Naive thymus-derived CD8-positive, alpha-beta T cell (primary cell): ENCODE data around the gene CCDC86. TPM values are rescaled to one million over a fixed set of nuclear protein-coding genes. Genes with fewer than 3 reads are reported as not detected.

Experiments
- ATAC-seq, 2 donors: fragments of 150-1000 bp; cut with Tn5 transposase in 1 of 2; sonication (Bioruptor Pico), chemical (Tn5 transposase) in 1 of 2; 1 replicate in 1 of 2; 2 replicates in 1 of 2; pipeline ENCODE4 v1.10.0; 2021; ENCODE audit warnings: mild to moderate bottlenecking in 2 of 2, moderate library complexity in 2 of 2
- POLR2A ChIA-PET: fragments of 350-600 bp; sonication (Branson Sonifier 250); formaldehyde crosslinking; loops from one replicate; lab custom pipeline; 2021; ENCODE audit warnings: antibody characterized with exemption; lab: Charles Lee
- DNase-seq, 10 donors: peaks; one replicate each; pipeline versions ENCODE4 v3.0.0 to v3.0.0-alpha.2; 2020 to 2022
- H3K27ac Mint-ChIP-seq, 10 donors: one replicate each; pipeline ENCODE4 v1.8.0; 2020 to 2022; ENCODE audit warnings: mild to moderate bottlenecking in 10 of 10, mixed read lengths in 10 of 10, moderate library complexity in 4 of 10, inconsistent platforms in 1 of 10
- H3K27me3 Mint-ChIP-seq, 5 donors: one replicate each; pipeline ENCODE4 v1.8.0; 2021 to 2022; ENCODE audit warnings: mixed read lengths in 5 of 5
- H3K36me3 Mint-ChIP-seq, 3 donors: one replicate each; pipeline ENCODE4 v1.8.0; 2020 to 2022; ENCODE audit warnings: mixed read lengths in 3 of 3, mild to moderate bottlenecking in 2 of 3, inconsistent platforms in 1 of 3
- H3K4me1 Mint-ChIP-seq, 4 donors: one replicate each; pipeline ENCODE4 v1.8.0; 2021 to 2022; ENCODE audit warnings: mixed read lengths in 4 of 4
- H3K4me3 Mint-ChIP-seq, 10 donors: one replicate each; pipeline ENCODE4 v1.8.0; 2020 to 2022; ENCODE audit warnings: mild to moderate bottlenecking in 10 of 10, mixed read lengths in 10 of 10, moderate library complexity in 6 of 10, inconsistent platforms in 1 of 10
- H3K9me3 Mint-ChIP-seq, 9 donors: one replicate each; pipeline ENCODE4 v1.8.0; 2020 to 2022; ENCODE audit warnings: mixed read lengths in 9 of 9, mild to moderate bottlenecking in 3 of 9, inconsistent platforms in 1 of 9, moderate library complexity in 1 of 9
- polyA plus RNA-seq, 3 donors: library from polyadenylated mRNA; unstranded; fragments of 300-500 nt; fragmentation: Illumina TruSeq; gene quantifications; one replicate each; pipeline ENCODE4 v1.2.3, GENCODE V29; 2021
- total RNA-seq, 8 experiments: library from RNA in 2 of 8; stranded (reverse) in 2 of 8; gene quantifications; one replicate each; pipeline ENCODE4 v1.2.3 and lab custom pipeline; 2021 to 2026

Gene CCDC86
- total and polyA plus RNA-seq, 5 experiments from 2014 or later = 10.8 to 27.1 (median 12.0) TPM

DNA sequence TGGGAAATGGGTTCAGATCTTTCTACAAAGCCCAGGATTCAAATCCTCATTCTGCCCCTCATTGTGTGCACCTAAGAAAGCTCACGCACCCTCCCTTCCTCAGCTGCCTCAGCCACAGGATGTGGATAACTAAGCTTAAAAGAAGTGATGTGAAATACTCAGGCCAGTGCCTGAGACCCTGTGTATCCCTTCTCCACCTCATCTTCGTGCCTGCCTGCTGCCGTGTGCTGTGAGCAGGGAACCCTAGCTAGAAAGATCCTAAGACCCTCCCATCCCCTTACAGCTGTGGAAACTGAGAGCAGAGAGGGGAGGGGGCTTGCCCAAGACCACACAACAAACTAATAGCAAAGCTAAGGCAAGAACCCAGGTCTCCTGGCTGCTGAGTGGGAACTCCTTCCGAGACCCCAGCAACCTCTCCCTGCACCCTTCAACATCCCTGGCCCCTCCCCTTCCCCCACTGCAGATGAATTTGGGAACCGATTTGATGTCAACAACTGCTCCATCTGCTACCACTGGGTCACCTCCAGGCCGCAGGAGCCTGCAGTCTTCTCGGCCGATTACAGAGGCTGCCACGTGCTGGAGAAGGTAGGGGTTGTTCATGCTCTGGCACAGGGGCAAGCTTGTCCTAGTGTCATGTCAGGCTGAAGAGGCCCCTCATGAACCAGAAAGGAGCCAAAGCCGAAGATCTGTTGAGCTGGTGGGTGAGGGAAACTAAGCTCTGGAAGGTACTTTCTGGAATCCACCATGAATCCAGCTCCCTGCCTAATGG lies 27.0 kb downstream of the CCDC86 start:
- Mint-ChIP-seq H3K4me3 (no peak overlapping the region), H3K36me3 (no peaks in the 10 kb centered on the region), H3K27me3 (peaks cover 0 to 6% (median 0%) of the 10 kb centered on the region in 5 donors), H3K4me1 (peaks cover 16 to 48% (median 47%) of the 10 kb centered on the region in 4 donors), H3K27ac (peak overlapping the region in 6 of 10 donors; percentile 36 to 88 (median 60)), H3K9me3 (no peaks in the 10 kb centered on the region)
- DNase-seq (no peak), ATAC-seq (no peak)
- POLR2A ChIA-PET = interaction anchor here (1.1 kb wide), 1 partner anchor 21 kb away, joined by 3 read pairs; no protein-coding TSS in a partner anchor

DNA sequence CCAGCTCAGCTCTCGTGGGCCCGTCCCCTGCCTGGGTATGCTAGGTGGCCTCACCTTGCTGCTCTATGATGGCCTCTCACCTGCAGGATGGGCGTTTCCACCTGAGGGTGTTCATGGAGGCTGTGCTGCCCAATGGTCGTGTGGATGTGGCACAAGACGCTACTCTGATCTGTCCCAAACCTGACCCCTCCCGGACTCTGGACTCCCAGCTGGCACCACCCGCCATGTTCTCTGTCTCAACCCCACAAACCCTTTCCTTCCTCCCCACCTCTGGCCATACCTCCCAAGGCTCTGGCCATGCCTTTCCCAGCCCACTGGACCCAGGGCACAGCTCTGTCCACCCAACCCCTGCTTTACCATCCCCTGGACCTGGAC lies 27.5 kb downstream of the CCDC86 start:
- Mint-ChIP-seq H3K27ac (peak overlapping the region in 5 of 10 donors; percentile 8 to 68 (median 47)), H3K4me3 (peak overlapping the region in 1 of 10 donors; percentile 33), H3K27me3 (peaks cover 0 to 6% (median 0%) of the 10 kb centered on the region in 5 donors), H3K9me3 (no peaks in the 10 kb centered on the region), H3K4me1 (peaks cover 15 to 51% (median 48%) of the 10 kb centered on the region in 4 donors), H3K36me3 (no peaks in the 10 kb centered on the region)
- ATAC-seq = no peak
- no peak for DNase-seq
- POLR2A ChIA-PET = interaction anchor here (1.2 kb wide), 1 partner anchor 43 kb away, joined by 8 read pairs; no protein-coding TSS in a partner anchor

DNA sequence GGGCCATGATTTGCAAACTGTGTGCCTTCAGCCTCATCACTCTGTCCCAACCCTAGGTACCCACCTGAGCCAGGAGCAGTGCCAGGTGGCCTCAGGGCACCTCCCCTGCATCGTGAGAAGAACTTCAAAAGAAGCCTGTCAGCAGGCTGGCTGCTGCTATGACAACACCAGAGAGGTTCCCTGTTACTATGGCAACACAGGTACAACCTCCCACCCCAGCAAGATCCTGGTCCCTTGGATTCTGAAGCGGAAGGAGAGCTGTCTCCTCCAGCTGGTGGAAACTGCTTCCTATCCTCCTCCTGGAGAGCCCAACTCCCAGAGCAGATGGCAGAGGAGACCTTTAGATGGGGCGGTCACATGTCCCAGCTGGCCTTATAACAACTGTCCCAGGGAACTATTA lies 28.4 kb downstream of the CCDC86 start:
- ATAC-seq = peak; percentile 29 to 56
- Mint-ChIP-seq H3K27ac (peak overlapping the region in 6 of 10 donors; percentile 4 to 69 (median 30)), H3K27me3 (peaks cover 0 to 6% (median 0%) of the 10 kb centered on the region in 5 donors), H3K36me3 (no peaks in the 10 kb centered on the region), H3K4me3 (peak overlapping the region in 1 of 10 donors; percentile 51), H3K4me1 (peaks cover 13 to 49% (median 47%) of the 10 kb centered on the region in 4 donors), H3K9me3 (no peaks in the 10 kb centered on the region)
- POLR2A ChIA-PET = interaction anchor here (1.2 to 1.6 kb wide), 2 partner anchors 7 to 42 kb away, joined by 3 to 8 read pairs; no protein-coding TSS in a partner anchor
- DNase-seq = peak in 3 of 10 donors; percentile 29 to 31 (median 31)

DNA sequence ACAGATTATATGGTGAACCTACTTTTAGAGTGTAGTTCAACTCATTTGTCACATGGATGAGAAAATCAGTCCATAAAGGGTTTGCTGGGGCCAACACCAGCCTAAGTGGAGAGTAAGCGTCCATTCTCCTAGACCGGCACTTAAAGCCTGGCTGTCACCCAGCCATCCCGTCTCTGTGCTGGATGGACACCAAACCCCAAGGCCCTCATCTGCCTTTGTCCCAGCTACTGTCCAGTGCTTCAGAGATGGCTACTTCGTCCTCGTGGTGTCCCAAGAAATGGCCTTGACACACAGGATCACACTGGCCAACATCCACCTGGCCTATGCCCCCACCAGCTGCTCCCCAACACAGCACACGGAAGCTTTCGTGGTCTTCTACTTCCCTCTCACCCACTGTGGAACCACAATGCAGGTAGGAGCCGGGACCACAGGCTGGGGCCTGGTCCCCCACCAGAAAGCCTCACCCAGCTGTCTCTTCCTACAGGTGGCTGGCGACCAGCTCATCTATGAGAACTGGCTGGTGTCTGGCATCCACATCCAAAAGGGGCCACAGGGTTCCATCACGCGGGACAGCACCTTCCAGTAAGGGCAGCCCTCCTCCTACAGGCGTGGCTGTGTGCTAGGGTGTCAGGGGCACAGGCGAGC lies 28.9 kb downstream of the CCDC86 start:
- DNase-seq (peak in 1 of 10 donors; percentile 11), ATAC-seq (peak; percentile 22 to 26)
- Mint-ChIP-seq H3K4me3 (peak overlapping the region in 7 of 10 donors; percentile 15 to 67 (median 34)), H3K9me3 (no peaks in the 10 kb centered on the region), H3K4me1 (peaks cover 13 to 49% (median 46%) of the 10 kb centered on the region in 4 donors), H3K36me3 (no peaks in the 10 kb centered on the region), H3K27me3 (peaks cover 0 to 6% (median 0%) of the 10 kb centered on the region in 5 donors), H3K27ac (peak overlapping the region in 8 of 10 donors; percentile 31 to 85 (median 72))
- POLR2A ChIA-PET = interaction anchor here (0.9 to 1.7 kb wide), 7 partner anchors 8 to 45 kb away, joined by 3 to 8 read pairs (median 3); partner anchors contain the start of gene PRPF19

DNA sequence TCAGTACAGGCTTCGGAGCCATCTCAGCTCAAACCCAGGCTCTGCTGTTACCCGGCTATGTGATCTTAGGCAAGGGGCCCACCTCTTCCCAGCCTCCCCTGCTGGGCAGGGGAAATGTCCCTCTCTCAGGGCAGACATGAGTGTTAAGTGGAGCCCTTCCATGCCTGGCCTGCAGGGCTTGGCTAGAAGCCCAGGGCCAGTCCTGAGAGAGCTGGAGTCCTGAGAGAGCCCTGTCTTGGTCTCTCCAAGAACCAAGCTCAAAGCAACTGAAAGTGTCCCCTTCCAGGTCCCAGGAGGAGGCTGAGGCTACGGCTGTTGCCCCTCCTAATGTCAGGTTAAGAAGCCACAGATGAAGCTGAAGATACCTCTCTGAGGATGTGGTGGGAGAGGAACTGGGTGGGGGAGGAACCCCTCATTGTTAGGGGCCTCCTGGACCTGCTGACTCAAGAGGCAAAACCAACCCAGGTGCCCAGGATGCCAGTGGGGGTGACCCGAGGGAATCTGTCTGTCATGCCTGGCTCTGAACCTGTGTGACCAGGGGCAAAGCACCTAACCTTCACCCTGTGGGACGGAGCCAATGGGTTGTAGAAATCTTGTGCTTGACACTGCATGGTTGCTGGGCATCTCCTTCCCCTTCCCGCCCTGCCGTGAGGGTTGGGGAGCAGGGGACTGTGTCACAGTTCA lies 29.6 kb downstream of the CCDC86 start:
- peak overlapping the region in 8 of 10 donors; percentile 25 to 85 (median 75) for H3K27ac Mint-ChIP-seq
- DNase-seq = peak in 2 of 10 donors; percentile 37 to 45
- peak overlapping the region in 8 of 10 donors; percentile 15 to 70 (median 34) for H3K4me3 Mint-ChIP-seq
- no peaks in the 10 kb centered on the region for H3K9me3 Mint-ChIP-seq
- H3K27me3 Mint-ChIP-seq = peaks cover 0 to 6% (median 0%) of the 10 kb centered on the region in 5 donors
- peak; percentile 65 to 70 for ATAC-seq
- no peaks in the 10 kb centered on the region for H3K36me3 Mint-ChIP-seq
- H3K4me1 Mint-ChIP-seq = peaks cover 11 to 49% (median 46%) of the 10 kb centered on the region in 4 donors
- POLR2A ChIA-PET = interaction anchor here (0.9 to 1.7 kb wide), 6 partner anchors 9 to 44 kb away, joined by 3 to 4 read pairs (median 3); partner anchors contain the start of gene PRPF19

DNA sequence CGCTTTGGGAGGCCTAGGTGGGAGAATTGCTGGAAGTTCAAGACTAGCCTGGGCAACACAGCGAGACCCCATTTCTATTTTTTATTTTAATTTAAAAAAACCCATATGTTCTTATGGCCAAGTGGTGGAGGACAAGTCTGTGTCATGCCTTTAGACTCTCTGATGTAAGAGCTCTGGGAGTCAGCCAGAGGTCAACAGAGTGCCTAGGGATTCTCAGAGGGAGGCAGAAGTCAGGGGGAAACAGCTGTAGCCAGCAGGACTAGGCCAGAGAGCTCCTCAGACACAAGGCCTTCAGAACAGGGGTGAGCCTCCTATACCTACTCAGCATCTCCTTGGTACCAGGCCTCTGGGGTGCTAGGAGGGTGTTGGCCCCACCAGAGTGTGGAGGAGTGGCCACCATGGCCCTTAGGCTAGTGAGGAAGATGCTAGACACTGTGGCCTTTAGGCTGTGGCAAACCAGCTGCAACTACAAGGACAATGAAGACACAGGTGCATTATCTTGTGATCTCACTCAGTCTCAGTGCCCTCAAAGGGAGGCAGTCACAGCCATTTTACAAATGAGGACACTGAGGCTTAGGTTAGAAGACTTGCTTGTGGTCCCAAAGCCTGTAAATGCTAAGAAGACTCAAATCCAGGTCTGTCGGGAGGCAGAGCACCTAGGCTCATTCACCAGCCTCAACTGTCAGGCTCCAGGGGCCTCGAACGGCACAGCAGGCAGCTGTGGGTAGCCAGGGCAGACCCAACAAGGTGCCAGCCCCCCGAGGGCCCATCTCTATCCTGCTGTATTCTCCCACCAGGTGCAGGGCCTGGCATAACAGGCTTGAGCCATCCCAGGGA lies 30.4 kb downstream of the CCDC86 start:
- Mint-ChIP-seq H3K4me3 (peak overlapping the region in 4 of 10 donors; percentile 31 to 70 (median 42)), H3K27me3 (peaks cover 0 to 6% (median 0%) of the 10 kb centered on the region in 5 donors), H3K4me1 (peaks cover 11 to 49% (median 46%) of the 10 kb centered on the region in 4 donors), H3K9me3 (no peaks in the 10 kb centered on the region), H3K36me3 (no peaks in the 10 kb centered on the region), H3K27ac (peak overlapping the region in 6 of 10 donors; percentile 59 to 85 (median 74))
- POLR2A ChIA-PET = interaction anchor here (0.8 to 1.7 kb wide), 5 partner anchors 9 to 43 kb away, joined by 3 to 4 read pairs (median 3); partner anchors contain the start of gene PRPF19
- DNase-seq (no peak), ATAC-seq (no peak)

DNA sequence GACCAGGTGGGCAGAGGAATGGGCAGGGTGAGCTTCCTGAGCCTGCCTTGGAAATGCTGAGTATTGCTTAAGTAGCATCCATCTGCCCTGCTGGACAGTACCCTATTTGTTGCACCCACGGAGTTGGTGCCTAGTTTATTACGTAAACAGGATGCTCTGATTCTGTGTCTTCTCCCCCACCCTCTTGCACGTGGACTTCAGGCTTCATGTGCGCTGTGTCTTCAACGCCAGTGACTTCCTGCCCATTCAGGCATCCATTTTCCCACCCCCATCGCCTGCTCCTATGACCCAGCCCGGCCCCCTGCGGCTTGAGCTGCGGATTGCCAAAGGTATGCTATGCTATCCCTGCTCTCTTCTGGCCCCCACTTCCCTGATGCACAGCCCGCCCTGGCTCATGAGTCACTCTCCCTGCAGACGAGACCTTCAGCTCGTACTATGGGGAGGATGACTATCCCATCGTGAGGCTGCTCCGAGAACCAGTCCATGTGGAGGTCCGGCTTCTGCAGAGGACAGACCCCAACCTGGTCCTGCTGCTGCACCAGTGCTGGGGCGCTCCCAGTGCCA lies 31.1 kb downstream of the CCDC86 start:
- ATAC-seq (peak; percentile 17 to 55), DNase-seq (peak in 1 of 10 donors; percentile 42)
- peaks cover 0 to 7% (median 0%) of the 10 kb centered on the region in 3 donors for H3K36me3 Mint-ChIP-seq
- H3K9me3 Mint-ChIP-seq = no peaks in the 10 kb centered on the region
- H3K4me1 Mint-ChIP-seq = peaks cover 11 to 49% (median 46%) of the 10 kb centered on the region in 4 donors
- POLR2A ChIA-PET = interaction anchor here (0.8 to 1.7 kb wide), 2 partner anchors 14 to 42 kb away, joined by 3 to 4 read pairs; no protein-coding TSS in a partner anchor
- peak overlapping the region in 7 of 10 donors; percentile 32 to 92 (median 69) for H3K27ac Mint-ChIP-seq
- peaks cover 0 to 6% (median 0%) of the 10 kb centered on the region in 5 donors for H3K27me3 Mint-ChIP-seq
- peak overlapping the region in 3 of 10 donors; percentile 8 to 49 (median 20) for H3K4me3 Mint-ChIP-seq

DNA sequence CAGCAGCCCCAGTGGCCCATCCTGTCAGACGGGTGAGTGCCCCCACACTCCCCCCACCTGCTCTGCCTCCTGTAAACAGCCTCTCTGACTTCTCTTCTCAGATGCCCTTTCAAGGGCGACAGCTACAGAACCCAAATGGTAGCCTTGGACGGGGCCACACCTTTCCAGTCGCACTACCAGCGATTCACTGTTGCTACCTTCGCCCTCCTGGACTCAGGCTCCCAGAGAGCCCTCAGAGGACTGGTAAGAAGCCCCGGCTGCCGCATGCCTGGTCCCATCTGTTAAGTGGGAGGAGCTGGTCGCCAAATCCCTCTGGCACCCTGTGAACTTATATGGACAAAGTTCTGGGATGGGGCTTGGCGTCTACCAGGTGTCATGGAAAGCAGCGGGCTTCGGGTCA lies 31.6 kb downstream of the CCDC86 start:
- DNase-seq (no peak), ATAC-seq (no peak)
- POLR2A ChIA-PET = no interaction called here
- peaks cover 0 to 4% (median 0%) of the 10 kb centered on the region in 5 donors for H3K27me3 Mint-ChIP-seq
- peaks cover 11 to 46% (median 44%) of the 10 kb centered on the region in 4 donors for H3K4me1 Mint-ChIP-seq
- H3K27ac Mint-ChIP-seq = peak overlapping the region in 1 of 10 donors; percentile 81
- H3K36me3 Mint-ChIP-seq = peaks cover 0 to 12% (median 0%) of the 10 kb centered on the region in 3 donors
- no peaks in the 10 kb centered on the region for H3K9me3 Mint-ChIP-seq
- H3K4me3 Mint-ChIP-seq = peak overlapping the region in 2 of 10 donors; percentile 20 to 49

DNA sequence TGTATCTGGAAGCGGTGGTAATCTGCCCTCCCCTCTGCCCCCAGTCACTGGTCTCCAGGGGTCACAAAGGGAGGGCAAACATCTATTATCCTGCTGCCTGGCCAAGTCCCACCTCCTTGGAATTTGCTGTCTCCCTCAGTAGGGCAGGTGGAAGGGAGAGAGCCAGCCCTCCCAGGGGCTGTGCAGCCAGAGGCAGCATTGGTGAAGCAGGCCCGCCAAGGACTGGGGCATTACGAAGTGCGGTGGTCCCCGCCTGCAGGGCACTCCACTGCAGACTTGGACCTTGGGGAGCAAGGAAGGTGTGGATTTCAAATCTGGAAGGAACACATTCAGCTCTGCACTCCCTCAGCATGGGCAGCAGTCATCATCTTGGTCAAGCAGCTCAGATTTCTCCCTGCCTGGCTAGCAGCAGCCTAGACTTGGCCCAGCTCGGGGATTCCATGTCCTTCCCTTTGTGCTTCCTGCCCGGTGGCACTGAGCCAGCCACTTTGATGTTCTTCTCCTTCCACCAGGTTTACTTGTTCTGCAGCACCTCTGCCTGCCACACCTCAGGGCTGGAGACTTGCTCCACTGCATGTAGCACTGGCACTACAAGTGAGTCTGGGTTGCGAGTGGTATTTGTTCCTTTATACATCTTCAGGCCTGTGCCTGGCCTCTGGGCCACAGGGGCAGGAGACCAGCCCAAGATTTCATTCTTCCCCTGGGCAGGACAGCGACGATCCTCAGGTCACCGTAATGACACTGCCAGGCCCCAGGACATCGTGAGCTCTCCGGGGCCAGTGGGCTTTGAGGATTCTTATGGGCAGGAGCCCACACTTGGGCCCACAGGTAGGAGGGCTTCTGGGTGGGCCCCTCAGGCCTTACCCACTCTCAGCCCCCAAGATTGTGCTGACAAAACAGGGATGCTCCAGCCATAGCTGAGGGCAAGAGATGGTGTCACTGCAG lies 32.8 kb downstream of the CCDC86 start:
- peaks cover 0 to under 1% (median 0%) of the 10 kb centered on the region in 5 donors for H3K27me3 Mint-ChIP-seq
- peaks cover 11 to 38% (median 36%) of the 10 kb centered on the region in 4 donors for H3K4me1 Mint-ChIP-seq
- H3K4me3 Mint-ChIP-seq = no peak overlapping the region
- DNase-seq (no peak), ATAC-seq (no peak)
- no peaks in the 10 kb centered on the region for H3K9me3 Mint-ChIP-seq
- H3K27ac Mint-ChIP-seq = peak overlapping the region in 3 of 10 donors; percentile 21 to 33 (median 23)
- POLR2A ChIA-PET = no interaction called here
- H3K36me3 Mint-ChIP-seq = peaks cover 0 to 20% (median 5%) of the 10 kb centered on the region in 3 donors
